Stimulated activated CD4-positive, alpha-beta T cell treated with anti-CD3 and anti-CD28 coated beads, Interleukin-1b, Interleukin-23, amount 100 ng/mL, for 4 hours (primary cell): ENCODE measurements around the gene NFIB.

Experiments
- DNase-seq, 2 donors: peaks; one replicate each; pipeline ENCODE4 v3.0.0-alpha.2; 2020; ENCODE audit warnings: low read depth in 2 of 2

Gene NFIB

DNA sequence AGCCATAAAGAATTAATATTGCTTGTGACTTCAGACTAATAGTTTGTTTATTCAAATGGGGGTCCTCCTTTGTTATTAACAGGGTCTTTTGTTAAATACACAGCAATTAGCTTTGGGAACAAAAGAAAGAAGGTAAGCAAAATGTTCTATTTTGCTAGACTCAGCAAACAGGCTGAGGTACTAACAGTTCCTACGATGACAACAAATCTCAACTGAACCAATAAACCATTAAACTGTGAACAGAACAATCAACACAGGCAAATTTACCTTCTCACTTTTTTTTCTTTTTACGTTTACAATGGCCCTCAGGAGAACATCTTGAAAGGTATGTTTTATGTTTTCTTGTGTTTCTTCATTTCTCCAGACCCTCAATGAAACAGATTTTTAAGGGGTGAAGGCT, 207.2 kb downstream of the NFIB start:
- DNase-seq, result no peak

DNA sequence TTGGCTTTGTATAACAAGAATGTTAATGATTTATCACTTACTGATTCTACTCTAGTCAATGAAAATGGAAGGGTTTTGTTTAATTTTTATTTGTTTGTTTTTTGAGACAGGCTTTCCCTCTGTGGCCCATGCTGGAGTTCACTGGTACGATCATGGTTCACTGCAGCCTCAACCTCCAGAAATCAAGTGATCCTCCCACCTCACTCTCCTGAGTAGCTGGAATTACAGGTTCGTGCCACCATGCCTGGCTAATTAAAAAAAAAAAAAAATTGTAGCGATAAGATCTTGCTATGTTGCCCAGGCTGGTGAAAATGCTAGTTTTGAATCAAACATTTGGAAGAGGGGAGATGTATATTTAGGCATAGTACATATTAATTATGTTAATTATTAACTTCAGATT, 209.4 kb downstream of the NFIB start:
- DNase-seq, result no peak

DNA sequence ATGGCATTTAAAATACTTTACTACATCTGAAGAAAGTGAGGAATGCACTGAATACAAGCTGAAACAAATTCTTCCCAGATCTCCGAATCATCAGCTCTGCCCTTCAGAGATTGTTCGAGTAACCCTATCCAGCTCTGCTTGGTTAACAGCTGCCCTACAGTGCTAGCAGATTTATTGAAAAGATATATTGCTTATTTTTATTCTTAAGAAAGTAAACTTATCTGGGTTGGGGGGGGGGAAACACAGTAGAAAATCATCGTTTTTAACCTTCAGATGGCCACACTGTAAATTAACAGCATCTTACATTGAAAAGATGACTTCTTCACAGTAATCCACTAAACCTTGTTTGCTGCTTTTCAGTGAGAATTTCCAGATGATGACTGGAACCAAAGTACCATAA, 210.8 kb downstream of the NFIB start:
- DNase-seq, result no peak

DNA sequence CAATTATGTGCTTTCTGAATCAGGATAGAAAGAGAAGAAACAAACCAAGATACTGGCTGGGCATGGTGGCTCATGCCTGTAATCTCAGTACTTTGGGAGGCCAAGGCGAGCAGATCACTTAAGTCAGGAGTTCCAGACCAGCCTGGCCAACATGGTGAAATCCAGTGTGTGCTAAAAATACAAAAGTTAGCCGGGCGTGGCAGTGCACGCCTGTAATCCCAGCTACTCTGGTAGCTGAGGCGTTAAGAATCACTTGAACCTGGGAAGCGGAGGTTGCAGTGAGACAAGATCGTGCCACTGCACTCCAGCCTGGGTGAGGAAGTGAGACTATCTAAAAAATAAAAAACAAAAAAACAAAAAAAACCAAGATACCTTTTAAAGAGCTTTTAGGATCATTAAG, 214.2 kb downstream of the NFIB start:
- DNase-seq, result no peak

DNA sequence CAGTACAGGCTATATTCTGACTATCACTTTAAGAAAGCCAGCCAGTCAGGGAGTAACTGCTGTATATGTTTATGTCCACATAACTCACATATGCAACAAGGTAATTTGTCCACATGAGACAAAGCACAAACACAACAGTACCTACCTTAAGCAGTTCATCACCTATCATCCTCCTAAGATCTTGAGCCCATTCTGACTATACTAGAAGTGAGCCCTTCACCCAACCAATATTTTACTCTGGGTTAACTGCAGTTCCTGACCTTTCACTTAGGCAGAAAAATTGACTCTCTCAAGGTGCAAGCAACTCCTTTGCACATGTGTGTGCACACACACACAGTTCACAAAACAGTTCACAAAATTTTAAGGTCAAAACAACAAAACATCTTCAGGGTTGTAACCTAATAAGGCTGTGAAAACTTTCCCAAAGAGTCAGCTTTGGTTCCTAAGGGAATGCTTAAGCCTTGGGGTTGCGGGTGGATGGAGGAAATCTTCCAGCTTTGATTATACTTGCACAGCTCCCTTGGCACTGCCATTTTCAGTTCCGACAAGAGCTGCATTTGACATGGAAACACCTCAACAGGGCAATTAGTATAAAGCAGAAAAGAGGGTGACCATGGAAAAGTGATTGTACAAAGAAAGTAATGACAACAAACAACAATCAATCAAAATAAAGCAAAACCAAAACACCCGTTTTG, 215.3 kb downstream of the NFIB start:
- DNase-seq, result no peak

DNA sequence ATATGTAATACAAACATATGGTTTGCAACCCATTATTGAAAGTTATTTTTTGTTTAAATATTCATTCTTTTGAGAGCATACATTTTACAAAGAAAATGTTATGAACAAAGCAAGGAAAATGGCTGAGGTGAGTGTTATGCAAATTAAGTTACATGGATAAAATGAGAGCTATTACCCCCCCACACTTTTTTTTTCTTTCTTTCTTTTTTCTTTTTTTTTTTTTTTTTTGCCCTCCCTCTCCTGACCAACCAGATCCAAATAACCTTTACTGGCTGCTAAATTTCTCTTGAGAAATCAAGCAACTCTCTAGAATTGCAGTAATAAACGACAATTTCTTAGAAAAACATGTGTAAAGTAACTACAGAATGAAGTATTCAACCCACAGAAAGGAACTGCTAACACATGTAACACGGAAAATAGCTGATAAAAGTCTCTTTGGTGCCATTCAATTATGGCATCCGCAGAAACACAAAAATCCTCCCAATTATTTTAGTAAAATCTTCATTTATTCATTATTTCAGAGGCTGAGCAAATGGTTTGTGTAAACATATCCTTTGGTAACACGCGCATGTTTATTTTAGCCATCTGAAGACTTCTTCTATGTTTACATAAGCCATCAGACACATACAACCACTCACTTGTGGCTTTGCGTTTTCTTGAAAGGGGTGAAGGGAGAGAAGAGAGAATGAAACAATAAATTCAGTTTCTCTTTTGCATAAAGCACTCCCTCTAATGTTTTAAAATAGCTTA, 216.1 kb downstream of the NFIB start:
- no peak for DNase-seq

DNA sequence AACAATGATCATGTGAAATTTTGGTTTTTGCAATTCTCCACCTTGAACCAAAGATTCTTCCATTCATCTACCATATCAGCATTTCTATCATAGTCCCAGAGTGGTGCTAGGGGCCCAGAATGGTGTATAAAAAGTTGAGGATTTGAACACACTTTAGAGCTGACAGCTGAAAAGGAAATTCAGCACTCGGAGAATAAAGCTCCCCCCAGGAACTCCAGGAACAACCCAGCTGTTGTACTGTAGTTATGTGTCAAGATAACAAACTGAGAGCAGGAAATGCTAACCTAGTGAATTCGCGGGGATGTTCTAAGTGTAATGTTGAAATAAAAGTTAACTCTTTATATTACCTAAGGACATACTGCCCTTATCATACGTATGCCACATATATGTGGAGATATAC, 216.7 kb downstream of the NFIB start:
- no peak for DNase-seq

DNA sequence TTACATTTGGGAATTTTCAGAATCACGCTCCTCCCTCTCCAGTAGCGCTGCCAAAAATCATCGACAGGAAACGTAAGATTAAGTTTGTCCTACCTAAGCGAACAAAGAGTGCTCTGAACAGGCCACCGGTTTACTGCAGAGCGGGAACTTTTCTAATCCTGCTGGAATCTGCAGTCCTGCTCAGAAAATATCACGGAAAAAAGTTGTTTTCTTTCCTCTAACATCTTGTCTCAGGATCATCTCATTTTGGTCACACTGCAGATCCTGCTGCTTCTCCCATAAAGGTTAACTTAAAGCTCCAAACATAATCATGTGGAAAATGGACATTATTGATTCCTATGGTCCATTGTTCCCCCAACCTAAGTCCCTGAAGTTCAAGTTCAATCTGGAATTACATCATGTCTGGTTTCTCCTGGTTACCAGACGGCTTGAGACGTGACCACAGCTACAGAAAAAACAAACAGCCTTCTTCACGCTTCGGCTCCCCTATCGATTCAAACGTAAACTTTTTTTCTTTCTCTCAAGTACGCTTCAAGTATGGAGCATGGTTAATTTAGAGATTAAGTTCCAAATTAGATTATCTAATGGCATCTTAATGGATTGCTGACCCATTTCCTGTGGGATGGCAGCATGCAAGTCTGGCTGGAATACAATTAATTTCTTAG, 217.6 kb downstream of the NFIB start:
- DNase-seq, result no peak

DNA sequence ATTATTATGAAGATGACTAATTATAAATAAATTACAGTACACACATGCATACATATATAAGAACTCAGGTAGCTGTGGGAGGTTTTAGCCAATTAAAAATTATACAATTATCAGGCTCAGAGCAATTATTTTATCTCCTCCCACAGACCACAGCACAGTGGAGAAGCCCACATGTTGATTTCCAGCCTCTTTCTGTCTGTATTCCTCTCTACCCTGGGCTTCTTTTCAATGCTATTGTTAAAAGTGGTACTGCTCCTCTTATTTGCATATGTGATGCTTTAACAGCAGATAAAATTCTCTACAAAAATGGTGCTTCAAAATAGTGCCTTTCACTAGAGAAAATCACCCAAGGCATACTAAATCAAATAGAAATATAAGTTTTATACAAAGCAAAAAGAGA, 218.7 kb downstream of the NFIB start:
- DNase-seq, result no peak

DNA sequence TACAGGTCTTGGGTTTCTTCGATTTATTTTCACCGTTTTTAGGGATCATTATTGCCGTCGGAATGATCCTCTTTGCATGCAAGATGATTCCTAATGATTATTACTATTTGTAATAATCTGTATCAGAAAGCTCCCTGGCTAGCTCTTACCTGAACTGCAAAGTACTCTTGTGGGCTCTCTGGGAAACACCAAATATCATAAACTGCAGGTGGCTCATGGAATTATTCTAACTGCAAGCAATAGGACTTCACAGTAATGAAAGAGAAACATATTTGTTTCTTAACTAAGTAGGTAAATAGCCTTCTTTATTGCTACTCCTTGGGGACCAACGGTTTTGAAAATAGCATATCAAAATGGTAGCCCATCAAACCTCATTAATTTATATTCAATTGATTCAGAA, 219.4 kb downstream of the NFIB start:
- no peak for DNase-seq

DNA sequence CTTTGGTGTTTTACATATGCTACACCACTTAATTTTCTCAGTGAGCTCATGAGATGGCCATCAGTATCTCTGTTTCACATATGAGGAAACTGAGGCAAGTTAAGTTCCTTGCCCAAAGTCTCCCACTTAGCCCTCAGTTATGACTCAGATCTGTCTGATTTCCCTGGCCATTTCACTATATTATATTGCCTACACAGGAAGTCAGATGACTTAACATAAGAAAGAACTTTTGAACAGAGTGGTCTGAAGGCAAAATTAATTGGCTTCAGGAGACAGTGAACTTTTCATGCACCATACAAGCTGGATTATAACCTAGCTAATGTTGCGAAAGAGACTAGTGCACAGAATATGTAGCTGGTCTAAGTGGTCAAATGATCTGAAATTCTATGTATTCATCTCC, 221.6 kb downstream of the NFIB start:
- no peak for DNase-seq

DNA sequence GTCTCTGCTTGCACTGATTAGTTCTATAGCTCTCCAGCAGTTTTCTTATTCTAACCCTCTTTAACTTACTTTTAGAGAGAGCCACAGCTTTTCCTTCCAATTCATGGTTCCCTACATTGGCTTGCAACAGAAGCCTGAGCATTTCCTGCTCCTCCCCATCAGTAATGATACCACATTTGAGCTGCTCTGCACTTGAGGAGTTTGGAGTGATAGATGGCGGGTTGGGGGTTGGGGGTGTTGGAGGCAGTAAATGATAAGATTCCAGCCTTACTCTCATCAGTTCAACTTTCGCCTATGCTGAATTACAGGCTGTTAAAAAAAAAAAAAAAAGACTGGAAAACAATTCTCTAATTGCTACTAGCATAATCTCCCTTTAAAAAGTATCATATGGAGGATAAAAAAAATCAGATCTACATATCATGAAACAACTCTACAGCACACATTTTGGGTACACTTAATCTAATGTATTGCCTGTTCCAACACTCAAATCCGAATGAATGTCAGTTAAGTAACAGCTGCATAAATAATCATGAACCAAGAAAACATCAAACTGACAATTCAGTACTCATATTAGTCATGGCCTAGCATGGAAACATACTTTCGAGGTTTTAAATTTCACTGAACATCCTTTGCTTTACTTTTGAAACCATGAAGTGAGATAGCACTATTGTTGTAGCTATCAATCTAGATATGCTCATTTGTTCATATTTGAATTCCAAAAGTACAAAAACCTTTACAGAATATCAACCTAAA, 224.7 kb downstream of the NFIB start:
- no peak for DNase-seq

DNA sequence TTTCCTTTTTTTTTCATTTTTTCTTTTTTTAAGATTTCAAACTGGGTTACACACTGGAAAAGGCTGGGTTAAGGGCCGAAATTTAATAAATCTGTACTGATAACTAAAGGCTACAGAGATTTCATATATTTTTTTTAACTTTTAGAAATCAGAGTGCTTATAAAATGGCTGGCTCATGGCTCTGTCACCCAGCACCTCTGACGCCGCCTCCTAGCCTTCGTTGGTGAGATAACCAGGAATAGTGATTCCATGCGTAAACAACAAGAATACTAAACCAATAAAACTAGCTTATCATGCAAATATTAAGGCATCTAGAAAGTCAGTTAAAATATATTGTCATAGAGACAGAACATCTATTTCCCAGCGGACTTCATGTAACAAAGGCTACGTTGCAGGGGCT, 226.4 kb downstream of the NFIB start:
- DNase-seq, result no peak

DNA sequence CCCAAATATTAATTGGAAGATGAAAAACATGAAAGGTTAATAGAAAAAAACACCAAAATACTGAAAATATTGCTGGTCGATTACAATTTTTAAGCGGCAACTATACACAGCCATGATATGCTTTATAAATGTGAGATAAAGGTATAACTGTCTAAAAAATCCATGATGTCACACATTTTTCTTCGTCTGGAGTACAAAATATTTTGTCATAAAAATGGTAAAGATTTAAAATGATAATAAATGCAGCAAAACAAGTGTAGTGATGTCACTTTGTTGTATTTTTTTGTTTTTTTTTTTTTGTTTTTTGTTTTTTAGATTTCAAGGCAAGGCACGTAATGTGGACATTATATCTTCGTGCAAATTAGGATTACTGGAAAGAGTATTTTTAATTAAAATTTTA, 227.4 kb downstream of the NFIB start:
- DNase-seq, result no peak

DNA sequence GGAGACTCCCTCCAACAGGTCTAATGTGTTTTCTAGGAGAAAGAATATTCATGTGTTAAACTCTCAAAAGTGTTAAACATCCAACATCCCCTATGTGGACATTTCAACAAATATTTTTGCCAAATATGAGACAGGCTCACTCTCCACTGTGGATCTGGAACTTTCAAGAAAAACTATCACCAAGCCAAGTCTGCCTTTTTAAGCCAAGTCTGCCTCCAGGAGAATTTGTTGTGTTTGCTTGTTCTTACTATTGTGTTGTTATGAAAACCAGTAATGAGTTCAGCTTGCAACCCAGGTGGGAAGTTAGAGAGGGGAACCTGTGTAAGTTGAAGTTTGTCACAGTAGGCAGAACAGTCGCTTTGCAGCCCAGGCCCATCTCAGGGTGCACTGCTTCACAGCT, 228.1 kb downstream of the NFIB start:
- DNase-seq, result no peak

DNA sequence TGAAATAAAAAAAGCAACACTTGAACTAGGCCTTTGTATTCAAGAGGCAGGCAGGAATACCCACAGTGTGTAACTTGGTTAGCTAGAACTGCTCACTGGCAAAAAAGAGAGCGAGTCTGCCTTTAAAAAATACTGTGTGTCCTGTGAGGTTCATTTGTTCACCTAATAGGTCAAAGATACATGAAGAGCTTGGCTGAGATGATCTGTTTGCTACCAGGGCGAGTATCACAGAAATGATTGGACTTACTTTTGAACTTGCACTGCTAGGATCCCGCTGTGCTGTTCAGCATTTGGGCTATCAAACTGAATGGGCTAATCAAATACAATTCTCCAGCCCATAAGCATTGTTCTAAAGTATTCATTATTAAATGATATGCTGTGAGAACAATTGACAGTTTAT, 229.1 kb downstream of the NFIB start:
- no peak for DNase-seq

DNA sequence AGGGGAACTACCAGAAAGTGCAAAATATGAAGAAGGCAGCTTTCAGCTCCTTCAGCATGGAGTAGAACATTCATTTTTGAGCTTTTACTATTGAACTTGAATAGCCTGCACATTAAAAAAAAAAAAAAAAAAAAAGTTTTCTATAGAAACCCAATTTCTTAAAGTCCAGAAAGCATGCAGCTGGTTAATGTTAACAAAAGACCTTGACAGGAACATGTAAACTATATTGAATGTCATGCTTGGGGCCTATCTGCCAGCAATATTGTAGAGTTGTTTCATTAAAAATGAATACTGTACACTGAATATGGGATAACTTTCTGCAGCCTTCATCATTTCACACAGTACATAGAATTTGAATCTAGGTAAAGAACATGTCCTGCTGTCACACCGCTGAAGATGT, 230.6 kb downstream of the NFIB start:
- DNase-seq, result no peak

DNA sequence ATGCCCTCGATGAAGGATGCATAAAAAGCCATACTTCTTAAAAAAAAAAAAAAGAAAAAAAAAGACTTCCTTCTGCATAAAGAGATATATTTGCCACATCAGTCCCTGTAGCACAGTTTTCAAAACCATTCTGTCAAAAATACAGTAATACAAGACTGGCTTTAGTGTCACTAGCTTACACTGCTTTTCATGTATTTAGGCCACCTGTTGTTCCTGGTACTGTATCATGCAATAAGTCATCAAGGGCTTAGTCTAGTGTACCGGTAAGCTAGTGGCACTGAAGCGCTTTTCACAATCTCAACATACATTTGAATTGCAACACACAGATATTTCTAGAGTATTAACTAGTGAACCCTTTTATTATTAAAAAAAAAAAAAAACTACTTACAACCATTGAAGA, 231.2 kb downstream of the NFIB start:
- DNase-seq, result no peak

DNA sequence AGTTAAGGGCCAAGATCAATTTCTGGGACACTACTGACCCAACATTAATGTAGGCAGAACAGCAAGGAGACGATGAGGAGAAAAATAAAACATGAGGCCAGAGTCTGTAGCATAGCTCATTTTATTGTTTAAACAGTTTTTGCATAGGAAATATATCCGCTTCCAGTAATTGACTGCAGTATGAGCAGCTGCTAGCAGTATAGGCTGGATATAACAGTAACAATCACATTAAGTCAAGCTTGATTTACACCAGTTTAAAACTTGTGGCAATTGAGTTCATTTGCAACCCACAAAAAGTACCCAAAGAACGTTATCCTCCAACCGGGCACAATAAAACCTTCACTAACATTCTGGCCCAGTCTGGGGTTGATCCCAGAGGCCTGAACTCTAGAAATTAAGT, 232.2 kb downstream of the NFIB start:
- DNase-seq, result no peak

DNA sequence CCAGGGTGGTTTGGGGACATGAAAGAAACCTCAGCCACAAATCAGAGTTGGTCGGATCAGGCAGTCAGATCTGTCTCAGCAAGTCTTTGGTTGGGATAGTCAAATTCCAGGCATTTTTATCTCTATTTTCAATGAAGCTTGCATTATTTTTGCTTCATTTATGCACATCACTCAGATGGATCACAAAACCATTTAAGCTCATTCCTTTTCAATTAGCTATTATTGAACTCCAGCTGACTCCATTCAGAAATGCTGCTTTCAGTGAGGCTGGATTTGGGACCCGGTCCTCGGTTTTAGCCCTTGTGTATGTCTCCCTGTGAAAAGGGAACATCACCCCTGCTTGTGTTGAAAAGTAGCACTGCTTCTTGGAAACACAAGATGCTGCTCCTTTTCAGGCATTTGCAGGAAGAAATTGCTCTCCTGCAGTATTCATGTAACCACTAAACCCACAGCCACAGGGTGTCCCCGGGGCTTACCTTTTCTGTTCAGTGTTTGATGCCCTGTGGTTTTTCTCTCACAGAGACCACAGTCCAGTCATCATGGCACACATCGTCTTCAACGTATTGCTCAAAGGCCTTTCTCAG, 232.9 kb downstream of the NFIB start:
- no peak for DNase-seq

DNA sequence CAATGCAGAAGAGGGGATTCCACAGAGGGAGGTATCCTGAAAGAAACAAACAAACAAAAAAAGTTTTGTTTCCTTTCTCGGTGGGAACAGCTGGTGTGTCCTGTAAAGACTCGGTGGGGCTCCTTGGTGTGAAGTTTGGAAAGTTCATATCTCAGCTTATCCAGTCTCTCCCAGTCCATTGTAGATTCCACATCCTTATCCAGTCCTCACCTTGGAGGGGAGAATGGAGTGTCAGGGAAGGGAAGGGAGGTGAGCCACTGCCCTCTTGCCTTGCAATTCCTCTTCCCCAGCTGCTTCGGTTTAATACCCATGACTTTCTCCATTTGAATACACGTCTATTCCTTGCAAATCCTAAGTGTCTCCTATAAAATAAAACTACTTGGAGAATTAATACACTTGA, 234.5 kb downstream of the NFIB start:
- no peak for DNase-seq

DNA sequence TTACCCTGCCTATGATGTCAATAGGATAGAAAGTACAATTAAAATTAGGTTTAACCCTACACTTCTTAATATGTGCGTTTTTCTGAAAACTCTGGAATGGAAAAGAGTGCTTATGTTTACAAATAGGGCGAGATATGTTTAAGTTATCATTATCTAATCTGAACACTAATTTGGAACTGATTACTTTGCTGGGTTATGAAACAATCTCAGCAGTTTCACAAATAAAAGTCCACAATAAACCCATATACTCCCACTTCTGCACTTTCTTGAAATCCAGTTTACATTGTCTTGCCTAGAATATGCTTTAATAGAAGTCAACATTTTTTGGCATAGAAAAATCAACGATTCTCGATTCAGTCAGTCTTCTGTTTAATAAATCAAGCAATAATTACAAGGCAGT, 236.3 kb downstream of the NFIB start:
- DNase-seq, result no peak
